Measurements from ENCODE around the gene RAPGEF3. TPM values are rescaled to one million over a fixed set of nuclear protein-coding genes. Genes with fewer than 3 reads are reported as not detected.

Gene RAPGEF3
- total RNA-seq, 1 donor from 2014 or later, result 1.2 TPM

DNA sequence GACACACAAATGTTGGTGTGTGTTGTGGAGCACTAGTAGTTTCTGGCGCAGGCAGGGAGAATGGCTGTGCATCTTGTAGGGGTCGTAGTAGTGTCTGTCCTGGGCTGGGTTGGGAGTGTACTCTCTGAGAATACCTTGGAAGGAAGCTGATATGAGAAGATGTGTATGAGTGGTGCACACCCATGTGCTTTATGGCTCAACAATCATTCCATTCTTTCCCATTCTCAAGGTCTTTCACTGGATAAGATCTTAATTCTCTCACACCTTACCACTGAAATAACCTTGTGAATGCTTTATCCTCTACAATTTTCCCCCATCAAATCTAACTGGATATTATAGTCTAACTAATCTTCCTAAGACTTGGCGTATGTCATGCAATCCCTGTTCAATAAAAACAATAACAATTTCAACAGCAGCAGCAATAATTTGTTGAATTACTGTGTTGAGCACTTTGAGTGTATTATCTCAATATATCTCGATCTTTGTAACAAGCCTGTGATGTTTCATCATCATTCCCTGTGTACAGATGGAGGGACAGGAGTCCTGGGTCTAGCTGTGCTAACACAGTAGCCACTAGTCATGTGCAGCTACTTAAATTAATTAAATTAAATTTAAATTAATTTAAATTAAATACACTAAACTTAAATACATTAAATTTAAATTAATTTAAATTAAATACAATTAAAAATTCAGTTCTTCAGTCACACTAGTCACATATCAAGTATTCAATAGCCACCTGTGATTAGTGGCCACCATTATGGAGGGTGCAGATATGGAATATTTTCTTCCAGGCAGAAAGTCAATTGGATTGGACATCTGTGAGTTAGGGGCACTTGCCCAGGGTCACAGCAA is 10.8 kb upstream of the RAPGEF3 start:
- no peak overlapping the region for H3K4me3 Mint-ChIP-seq (ENCODE audit: unreplicated experiment)
- H3K27me3 Mint-ChIP-seq (ENCODE audit: unreplicated experiment), result no peaks in the 10 kb centered on the region
- no peak for DNase-seq (ENCODE audit: extremely low spot score, unreplicated experiment)
- H3K4me1 Mint-ChIP-seq (ENCODE audit: unreplicated experiment), result peaks cover 24% of the 10 kb centered on the region
- TF ChIP-seq, protein P1, sequence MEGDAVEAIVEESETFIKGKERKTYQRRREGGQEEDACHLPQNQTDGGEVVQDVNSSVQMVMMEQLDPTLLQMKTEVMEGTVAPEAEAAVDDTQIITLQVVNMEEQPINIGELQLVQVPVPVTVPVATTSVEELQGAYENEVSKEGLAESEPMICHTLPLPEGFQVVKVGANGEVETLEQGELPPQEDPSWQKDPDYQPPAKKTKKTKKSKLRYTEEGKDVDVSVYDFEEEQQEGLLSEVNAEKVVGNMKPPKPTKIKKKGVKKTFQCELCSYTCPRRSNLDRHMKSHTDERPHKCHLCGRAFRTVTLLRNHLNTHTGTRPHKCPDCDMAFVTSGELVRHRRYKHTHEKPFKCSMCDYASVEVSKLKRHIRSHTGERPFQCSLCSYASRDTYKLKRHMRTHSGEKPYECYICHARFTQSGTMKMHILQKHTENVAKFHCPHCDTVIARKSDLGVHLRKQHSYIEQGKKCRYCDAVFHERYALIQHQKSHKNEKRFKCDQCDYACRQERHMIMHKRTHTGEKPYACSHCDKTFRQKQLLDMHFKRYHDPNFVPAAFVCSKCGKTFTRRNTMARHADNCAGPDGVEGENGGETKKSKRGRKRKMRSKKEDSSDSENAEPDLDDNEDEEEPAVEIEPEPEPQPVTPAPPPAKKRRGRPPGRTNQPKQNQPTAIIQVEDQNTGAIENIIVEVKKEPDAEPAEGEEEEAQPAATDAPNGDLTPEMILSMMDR (IDR thresholded peaks at IDR 0.05), result no peak
- no peaks in the 10 kb centered on the region for H3K36me3 Mint-ChIP-seq (ENCODE audit: unreplicated experiment)
- H3K9me3 Mint-ChIP-seq (ENCODE audit: unreplicated experiment), result no peaks in the 10 kb centered on the region
- H3K27ac Mint-ChIP-seq (ENCODE audit: unreplicated experiment), result no peak overlapping the region

DNA sequence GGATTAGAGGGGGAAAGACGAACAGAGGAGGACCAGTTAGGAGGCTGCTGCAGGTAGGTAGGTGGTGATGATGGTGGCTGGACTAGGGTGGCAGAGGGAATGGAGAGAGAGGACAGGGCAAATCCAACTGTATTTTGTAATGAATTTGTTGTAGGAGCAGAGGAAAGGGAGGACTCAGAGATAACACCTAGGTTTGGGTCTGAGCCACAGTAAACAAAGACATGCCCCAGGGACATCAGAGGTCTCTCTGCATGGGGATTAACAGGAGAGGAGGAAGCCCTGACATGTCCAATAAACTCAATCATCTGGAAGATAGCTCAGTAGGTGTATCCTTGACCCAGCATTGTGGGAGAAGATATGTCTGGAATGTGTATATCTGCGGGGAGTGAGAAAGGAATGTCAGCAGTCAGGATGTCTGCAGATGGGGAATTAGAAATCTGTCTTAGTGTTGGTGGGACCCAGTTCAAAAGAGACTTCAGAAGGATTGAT is 9.7 kb upstream of the RAPGEF3 start:
- H3K4me1 Mint-ChIP-seq (ENCODE audit: unreplicated experiment), result peaks cover 19% of the 10 kb centered on the region
- H3K4me3 Mint-ChIP-seq (ENCODE audit: unreplicated experiment), result no peak overlapping the region
- no peaks in the 10 kb centered on the region for H3K27me3 Mint-ChIP-seq (ENCODE audit: unreplicated experiment)
- TF ChIP-seq, protein P1 (IDR thresholded peaks at IDR 0.05), result no peak
- no peak for DNase-seq (ENCODE audit: extremely low spot score, unreplicated experiment)
- no peaks in the 10 kb centered on the region for H3K36me3 Mint-ChIP-seq (ENCODE audit: unreplicated experiment)
- H3K9me3 Mint-ChIP-seq (ENCODE audit: unreplicated experiment), result no peaks in the 10 kb centered on the region
- H3K27ac Mint-ChIP-seq (ENCODE audit: unreplicated experiment), result no peak overlapping the region

- H3K36me3 Mint-ChIP-seq (ENCODE audit: unreplicated experiment), result no peaks in the 10 kb centered on the region
- H3K27me3 Mint-ChIP-seq (ENCODE audit: unreplicated experiment), result no peaks in the 10 kb centered on the region
- no peaks in the 10 kb centered on the region for H3K9me3 Mint-ChIP-seq (ENCODE audit: unreplicated experiment)
- H3K4me3 Mint-ChIP-seq (ENCODE audit: unreplicated experiment), result no peak overlapping the region
- peaks cover 20% of the 10 kb centered on the region for H3K4me1 Mint-ChIP-seq (ENCODE audit: unreplicated experiment)
- no peak for DNase-seq (ENCODE audit: extremely low spot score, unreplicated experiment)
- no peak overlapping the region for H3K27ac Mint-ChIP-seq (ENCODE audit: unreplicated experiment)
- TF ChIP-seq, protein P1 (IDR thresholded peaks at IDR 0.05), result peak; percentile 64
These were observed 8.6 kb upstream of the RAPGEF3 start for GRCh38 chr12:47767216-47767724.

- H3K4me1 Mint-ChIP-seq (ENCODE audit: unreplicated experiment), result peaks cover 20% of the 10 kb centered on the region
- TF ChIP-seq, protein P1 (IDR thresholded peaks at IDR 0.05), result no peak
- H3K36me3 Mint-ChIP-seq (ENCODE audit: unreplicated experiment), result no peaks in the 10 kb centered on the region
- no peaks in the 10 kb centered on the region for H3K27me3 Mint-ChIP-seq (ENCODE audit: unreplicated experiment)
- no peak for DNase-seq (ENCODE audit: extremely low spot score, unreplicated experiment)
- H3K4me3 Mint-ChIP-seq (ENCODE audit: unreplicated experiment), result no peak overlapping the region
- no peak overlapping the region for H3K27ac Mint-ChIP-seq (ENCODE audit: unreplicated experiment)
- H3K9me3 Mint-ChIP-seq (ENCODE audit: unreplicated experiment), result no peaks in the 10 kb centered on the region
These were observed 8.0 kb upstream of the RAPGEF3 start for GRCh38 chr12:47766502-47767215.

Measured in osteocyte (in vitro differentiated cells).